HL-60 (cell line): Measurements from ENCODE around the gene DBNDD1.

Experiments
- CTCF ChIP-seq: IDR thresholded peaks from one replicate; pipeline ENCODE4 v1.5.1; 2011; ENCODE audit warnings: low read length, control low read depth, inconsistent platforms; ENCODE audit not compliant: insufficient read depth
- GABPA ChIP-seq: IDR thresholded peaks from 2 replicates; pipeline ENCODE4 v1.6.1; 2012; ENCODE audit warnings: low read depth
- POLR2AphosphoS5 ChIP-seq: IDR thresholded peaks from 2 replicates; pipeline ENCODE4 v1.6.1; 2012; ENCODE audit warnings: low read depth
- TF ChIP-seq, protein P1 (sequence below): IDR thresholded peaks from 2 replicates; pipeline ENCODE4 v1.6.1; 2012; ENCODE audit warnings: low read depth; ENCODE audit not compliant: insufficient replicate concordance

GRCh38 chr16:90010676-90011507 lies 8.4 kb downstream of the DBNDD1 start:
- TF ChIP-seq CTCF (no peak), GABPA (no peak), POLR2AphosphoS5 (no peak)
- TF ChIP-seq, protein P1, sequence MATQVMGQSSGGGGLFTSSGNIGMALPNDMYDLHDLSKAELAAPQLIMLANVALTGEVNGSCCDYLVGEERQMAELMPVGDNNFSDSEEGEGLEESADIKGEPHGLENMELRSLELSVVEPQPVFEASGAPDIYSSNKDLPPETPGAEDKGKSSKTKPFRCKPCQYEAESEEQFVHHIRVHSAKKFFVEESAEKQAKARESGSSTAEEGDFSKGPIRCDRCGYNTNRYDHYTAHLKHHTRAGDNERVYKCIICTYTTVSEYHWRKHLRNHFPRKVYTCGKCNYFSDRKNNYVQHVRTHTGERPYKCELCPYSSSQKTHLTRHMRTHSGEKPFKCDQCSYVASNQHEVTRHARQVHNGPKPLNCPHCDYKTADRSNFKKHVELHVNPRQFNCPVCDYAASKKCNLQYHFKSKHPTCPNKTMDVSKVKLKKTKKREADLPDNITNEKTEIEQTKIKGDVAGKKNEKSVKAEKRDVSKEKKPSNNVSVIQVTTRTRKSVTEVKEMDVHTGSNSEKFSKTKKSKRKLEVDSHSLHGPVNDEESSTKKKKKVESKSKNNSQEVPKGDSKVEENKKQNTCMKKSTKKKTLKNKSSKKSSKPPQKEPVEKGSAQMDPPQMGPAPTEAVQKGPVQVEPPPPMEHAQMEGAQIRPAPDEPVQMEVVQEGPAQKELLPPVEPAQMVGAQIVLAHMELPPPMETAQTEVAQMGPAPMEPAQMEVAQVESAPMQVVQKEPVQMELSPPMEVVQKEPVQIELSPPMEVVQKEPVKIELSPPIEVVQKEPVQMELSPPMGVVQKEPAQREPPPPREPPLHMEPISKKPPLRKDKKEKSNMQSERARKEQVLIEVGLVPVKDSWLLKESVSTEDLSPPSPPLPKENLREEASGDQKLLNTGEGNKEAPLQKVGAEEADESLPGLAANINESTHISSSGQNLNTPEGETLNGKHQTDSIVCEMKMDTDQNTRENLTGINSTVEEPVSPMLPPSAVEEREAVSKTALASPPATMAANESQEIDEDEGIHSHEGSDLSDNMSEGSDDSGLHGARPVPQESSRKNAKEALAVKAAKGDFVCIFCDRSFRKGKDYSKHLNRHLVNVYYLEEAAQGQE = no peak
